Ovary (tissue), 9 donors: ENCODE data around the gene SPCS3. TPM values are rescaled to one million over a fixed set of nuclear protein-coding genes. Genes with fewer than 3 reads are reported as not detected.
A peak's percentile ranks its signal among the peaks of the same experiment; 100 is the strongest.

Source experiments
- DNase-seq, 5 donors: peaks; one replicate each; pipeline ENCODE4 v3.0.0-alpha.2; 2019 to 2020
- H3K27ac ChIP-seq, 2 donors: fragments of 200-600 bp; one replicate each; pipeline versions ENCODE4 v1.5.1 to v1.8.0; 2019 to 2022
- H3K27me3 ChIP-seq: fragments of 200-600 bp; one replicate; pipeline ENCODE4 v1.8.0; 2022
- H3K36me3 ChIP-seq: fragments of 200-600 bp; sonication (generic); one replicate; pipeline ENCODE4 v1.5.1; 2019
- H3K4me1 ChIP-seq: one replicate; pipeline ENCODE4 v1.8.1; 2013; ENCODE audit warnings: mild to moderate bottlenecking, moderate library complexity; ENCODE audit not compliant: insufficient read depth
- H3K4me3 ChIP-seq: fragments of 200-600 bp; sonication (generic); one replicate; pipeline ENCODE4 v1.5.1; 2017
- H3K9me3 ChIP-seq, 2 donors: fragments of 200-600 bp in 1 of 2; sonication (generic) in 1 of 2; one replicate each; pipeline versions ENCODE4 v1.5.1 to v1.8.1; 2013 to 2019; ENCODE audit warnings: mild to moderate bottlenecking in 1 of 2, moderate library complexity in 1 of 2
- EP300 ChIP-seq: sonication (generic); formaldehyde crosslinking; IDR thresholded peaks from one replicate; pipeline ENCODE4 v1.6.1; 2017; ENCODE audit warnings: antibody characterized with exemption
- POLR2A ChIP-seq: fragments of 450-650 bp; IDR thresholded peaks from one replicate; pipeline ENCODE4 v1.6.1; 2017; ENCODE audit warnings: antibody characterized with exemption, mild to moderate bottlenecking, moderate library complexity
- WGBS, 3 donors: extraction: QIAGEN DNeasy Blood & Tissue Kit in 1 of 3; methylation state at CpG; one replicate each; pipeline versions ENCODE4 v1.1.5 to v1.1.7; 2013 to 2017; 5-methylcytosine and 5-hydroxymethylcytosine counted together
- intact Hi-C, 4 donors: fragments of 100-400 bp; cut with DNase I; formaldehyde crosslinking; loops; one replicate each; pipeline versions ENCODE4 v1.11.0 to v1.15.1; 2022 to 2023
- polyA plus RNA-seq, 2 donors: library from polyadenylated mRNA; stranded (reverse); fragments of 200-250 nt in 1 of 2; fragments of 350-450 nt in 1 of 2; fragmentation: Illumina TruSeq in 1 of 2; extraction: RNeasy Lipid Tissue Mini Kit (QIAGEN cat#74804) in 1 of 2; gene quantifications; one replicate each; pipeline ENCODE4 v1.2.3, GENCODE V29; 2013 to 2014
- total RNA-seq, 7 donors: library from RNA; depleted of rRNA in 2 of 7; stranded (reverse); fragments of >200 nt in 2 of 7; fragmentation: NEBNext Ultra II Directional in 3 of 7; extraction: Animal tissue kit (Norgen Biotek cat#: 25700) in 3 of 7; gene quantifications; one replicate each; pipeline versions ENCODE4 v1.1.0 to v1.2.4, GENCODE V29; 2016 to 2023
- TF ChIP-seq, protein P1 (sequence below), 3 donors: fragments of 450-650 bp in 2 of 3; fragments of 200-600 bp in 1 of 3; IDR thresholded peaks; one replicate each; pipeline versions ENCODE4 v1.5.1 to v1.8.0; 2016 to 2022; ENCODE audit warnings: antibody characterized with exemption in 3 of 3, mild to moderate bottlenecking in 1 of 3
- donor health status: DM: no; HTN: no; CAD: no; lungs with moderate emphysema.
- donor health status: DM: no; HTN: no; CAD: no.
- donor health status: Bipolar disorder and iron deficiency.
- donor health status: DM: yes; HTN: yes; CAD: no.
- donor health status: DM: no; HTN: no; CAD: no.
- donor health status: DM: yes; HTN: yes; CAD: no.

Gene SPCS3
- total and polyA plus RNA-seq, 9 donors: 18.5 to 89.3 (median 57.4) TPM

DNA sequence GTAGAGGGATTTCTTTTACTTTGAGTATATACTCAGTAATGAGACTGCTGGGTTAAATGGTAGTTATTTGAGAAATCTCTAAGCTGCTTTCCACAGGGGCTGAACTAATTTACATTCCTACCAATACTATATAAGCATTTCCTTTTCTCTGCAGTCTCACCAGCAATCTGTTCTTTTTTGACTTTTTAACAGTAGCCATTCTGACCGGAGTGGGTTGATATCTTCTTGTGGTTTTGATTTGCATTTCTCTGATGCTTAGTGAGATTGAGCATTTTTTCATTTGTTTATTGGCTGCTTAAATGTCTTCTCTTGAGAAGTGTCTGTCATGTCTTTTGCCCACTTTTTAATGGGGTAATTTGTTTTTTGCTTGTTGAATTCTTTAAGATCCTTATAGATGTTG is 43.3 kb downstream of the SPCS3 start:
- Histone ChIP-seq H3K36me3 (no peaks in the 10 kb centered on the region), H3K9me3 (no peaks in the 10 kb centered on the region), H3K4me1 (no peaks in the 10 kb centered on the region), H3K4me3 (no peak overlapping the region), H3K27me3 (no peaks in the 10 kb centered on the region), H3K27ac (no peak overlapping the region)
- intact Hi-C loops: no loop called here
- DNase-seq: no peak
- TF ChIP-seq, protein P1, sequence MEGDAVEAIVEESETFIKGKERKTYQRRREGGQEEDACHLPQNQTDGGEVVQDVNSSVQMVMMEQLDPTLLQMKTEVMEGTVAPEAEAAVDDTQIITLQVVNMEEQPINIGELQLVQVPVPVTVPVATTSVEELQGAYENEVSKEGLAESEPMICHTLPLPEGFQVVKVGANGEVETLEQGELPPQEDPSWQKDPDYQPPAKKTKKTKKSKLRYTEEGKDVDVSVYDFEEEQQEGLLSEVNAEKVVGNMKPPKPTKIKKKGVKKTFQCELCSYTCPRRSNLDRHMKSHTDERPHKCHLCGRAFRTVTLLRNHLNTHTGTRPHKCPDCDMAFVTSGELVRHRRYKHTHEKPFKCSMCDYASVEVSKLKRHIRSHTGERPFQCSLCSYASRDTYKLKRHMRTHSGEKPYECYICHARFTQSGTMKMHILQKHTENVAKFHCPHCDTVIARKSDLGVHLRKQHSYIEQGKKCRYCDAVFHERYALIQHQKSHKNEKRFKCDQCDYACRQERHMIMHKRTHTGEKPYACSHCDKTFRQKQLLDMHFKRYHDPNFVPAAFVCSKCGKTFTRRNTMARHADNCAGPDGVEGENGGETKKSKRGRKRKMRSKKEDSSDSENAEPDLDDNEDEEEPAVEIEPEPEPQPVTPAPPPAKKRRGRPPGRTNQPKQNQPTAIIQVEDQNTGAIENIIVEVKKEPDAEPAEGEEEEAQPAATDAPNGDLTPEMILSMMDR (IDR thresholded peaks at IDR 0.05): no peak
- TF ChIP-seq POLR2A (no peak), EP300 (no peak)
- WGBS, 3 donors: 72 to 91% (median 76%) methylated on average over 1 of the region's 1 CpG

DNA sequence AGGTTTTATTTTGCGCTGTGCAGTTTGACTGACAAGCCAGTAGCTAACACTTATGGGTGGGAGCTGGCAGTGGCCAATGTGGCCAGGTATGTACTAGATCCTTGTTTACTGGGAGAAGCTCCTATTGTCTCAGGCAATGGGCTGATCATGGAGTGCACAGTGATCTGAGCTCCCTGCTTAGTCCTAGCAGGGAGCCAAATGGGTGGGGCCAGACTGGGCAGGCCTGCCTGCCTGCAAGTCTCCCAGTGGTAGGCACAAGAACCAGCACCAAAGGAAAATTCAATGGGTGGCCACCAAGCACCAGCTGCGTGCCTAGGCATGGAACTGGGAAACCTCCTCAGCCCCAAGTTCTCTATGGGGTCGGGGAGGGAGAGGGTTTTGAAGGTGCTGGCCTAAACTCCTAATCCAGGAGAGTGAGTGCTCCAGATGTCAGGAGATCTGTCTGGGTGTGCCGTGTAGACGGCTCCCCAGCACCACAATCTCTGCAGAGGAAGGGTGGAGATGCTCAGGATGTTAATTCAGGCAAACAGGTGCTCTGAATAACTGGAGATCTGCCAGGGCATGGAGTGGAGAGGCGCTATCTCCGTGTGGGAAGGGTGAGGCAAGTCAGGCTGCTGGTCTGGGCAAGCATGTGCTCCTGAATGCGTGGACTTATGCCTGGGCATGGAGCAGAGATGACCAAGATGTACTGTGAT is 48.2 kb downstream of the SPCS3 start:
- 83 to 97% (median 87%) methylated on average over 8 of the region's 8 CpGs for WGBS, 3 donors
- no peaks in the 10 kb centered on the region for H3K36me3 ChIP-seq

DNA sequence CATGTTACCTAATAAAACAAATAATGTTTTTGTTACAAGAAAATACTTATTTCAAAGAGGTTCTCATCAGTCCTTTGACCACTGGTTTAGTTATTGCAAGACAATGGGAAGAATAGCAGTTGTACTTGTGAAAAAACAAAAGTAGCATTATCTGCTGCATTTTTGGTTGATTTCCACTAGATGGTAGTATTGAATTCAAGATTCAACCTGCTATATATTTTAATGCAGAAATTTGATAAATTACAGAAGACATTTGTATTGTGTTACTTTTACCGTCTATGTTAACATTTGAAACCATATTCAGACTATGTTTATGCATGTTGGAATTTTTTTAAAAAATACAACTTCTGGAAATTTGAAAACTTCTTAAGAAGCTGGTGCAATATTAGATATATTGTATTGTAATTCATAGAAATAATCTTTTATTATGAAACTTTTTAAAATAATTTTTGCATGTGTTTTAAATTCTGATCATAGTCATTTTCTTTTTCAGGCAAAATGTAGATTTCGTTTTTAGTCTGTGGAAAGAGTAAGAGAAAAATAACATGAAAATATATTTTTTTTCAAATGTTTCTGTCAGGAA is 56.4 kb downstream of the SPCS3 start:
- intact Hi-C loops: loop anchor here in 1 of 4 donors (10.0 kb wide), 1 partner anchor 679 kb away; no protein-coding TSS in a partner anchor
- TF ChIP-seq, protein P1 (IDR thresholded peaks at IDR 0.05): no peak
- no peak for TF ChIP-seq EP300
- no peak for TF ChIP-seq POLR2A
- H3K27me3 ChIP-seq: no peaks in the 10 kb centered on the region
- DNase-seq: no peak
- no peaks in the 10 kb centered on the region for H3K9me3 ChIP-seq
- no peak overlapping the region for H3K27ac ChIP-seq
- no peak overlapping the region for H3K4me3 ChIP-seq
- H3K36me3 ChIP-seq: no peaks in the 10 kb centered on the region
- WGBS, 3 donors: 3 to 6% (median 5%) methylated on average over 2 of the region's 2 CpGs
- H3K4me1 ChIP-seq: peaks cover 2% of the 10 kb centered on the region

More for the DNA sequence above, 48.2 kb downstream of the SPCS3 start:
- intact Hi-C loops: no loop called here
- Histone ChIP-seq H3K4me1 (no peaks in the 10 kb centered on the region), H3K27me3 (no peaks in the 10 kb centered on the region), H3K4me3 (no peak overlapping the region), H3K9me3 (no peaks in the 10 kb centered on the region), H3K27ac (no peak overlapping the region)
- no peak for DNase-seq
- TF ChIP-seq POLR2A (no peak), EP300 (no peak)
- TF ChIP-seq, protein P1 (IDR thresholded peaks at IDR 0.05): no peak

DNA sequence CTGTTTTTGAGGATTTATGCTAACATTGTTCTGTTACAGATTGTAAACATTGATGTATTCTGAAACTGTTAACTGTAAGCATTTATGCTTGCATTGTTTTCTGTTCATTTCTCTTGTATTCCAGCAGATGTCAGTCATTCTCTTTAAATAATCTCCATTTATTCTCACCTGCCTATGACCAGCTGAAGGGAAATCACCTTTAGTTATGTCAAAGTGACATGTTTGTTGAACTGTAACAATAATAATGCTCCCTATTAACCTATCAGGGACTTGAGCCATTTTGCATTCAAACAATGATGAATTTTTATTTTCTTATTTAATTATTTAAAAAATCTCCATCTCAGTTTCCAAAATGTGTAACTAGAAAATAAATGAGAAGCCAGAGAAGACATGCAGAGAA is 58.0 kb downstream of the SPCS3 start:
- intact Hi-C loops: loop anchor here in 1 of 4 donors (10.0 kb wide), 1 partner anchor 677 kb away; no protein-coding TSS in a partner anchor
- H3K27me3 ChIP-seq: no peaks in the 10 kb centered on the region
- H3K36me3 ChIP-seq: no peaks in the 10 kb centered on the region
- H3K27ac ChIP-seq: no peak overlapping the region
- no peak for DNase-seq
- TF ChIP-seq POLR2A: no peak
- TF ChIP-seq, protein P1 (IDR thresholded peaks at IDR 0.05): peak in 1 of 3 donors; percentile 16
- H3K9me3 ChIP-seq: no peaks in the 10 kb centered on the region
- H3K4me3 ChIP-seq: no peak overlapping the region
- peaks cover 2% of the 10 kb centered on the region for H3K4me1 ChIP-seq
